ENCODE results near the gene KHDRBS2. TPM values are rescaled to one million over a fixed set of nuclear protein-coding genes. Genes with fewer than 3 reads are reported as not detected.

The KHDRBS2 gene
- total RNA-seq, 1 donor from 2014 or later, result 14.0 TPM

GRCh38 chr6:61940919-61941318 is 345.1 kb downstream of the KHDRBS2 start:
- Histone ChIP-seq H3K9ac (no peak overlapping the region), H3K36me3 (no peaks in the 10 kb centered on the region), H2AFZ (replicated peaks) (no peak overlapping the region), H3F3A (ENCODE audit: low read depth) (no peaks in the 10 kb centered on the region), H3K4me1 (no peaks in the 10 kb centered on the region), H3K4me2 (no peak overlapping the region), H3K9me3 (ENCODE audit: low read depth) (no peaks in the 10 kb centered on the region), H3K4me3 (no peak overlapping the region), H3K27me3 (no peaks in the 10 kb centered on the region), H3K79me2 (ENCODE audit: low read depth) (no peaks in the 10 kb centered on the region), H4K20me1 (ENCODE audit: low read depth) (no peaks in the 10 kb centered on the region), H3K27ac (no peak overlapping the region)
- Mint-ChIP-seq H3K4me3 (no peak overlapping the region), H3K27ac (no peak overlapping the region), H3K27me3 (ENCODE audit: insufficient read depth, low read depth) (no peaks in the 10 kb centered on the region), H3K9me3 (no peaks in the 10 kb centered on the region), H3K4me1 (peaks cover 1% of the 10 kb centered on the region), H3K36me3 (peaks cover 2% of the 10 kb centered on the region)
- DNase-seq (ENCODE audit: low spot score), result no peak
- no peak for TF ChIP-seq CTCF (IDR thresholded peaks at IDR 0.05)
- TF ChIP-seq EZH2 (IDR thresholded peaks at IDR 0.05), result no peak
- TF ChIP-seq EZH2phosphoT487 (IDR thresholded peaks at IDR 0.05), result no peak

DNA sequence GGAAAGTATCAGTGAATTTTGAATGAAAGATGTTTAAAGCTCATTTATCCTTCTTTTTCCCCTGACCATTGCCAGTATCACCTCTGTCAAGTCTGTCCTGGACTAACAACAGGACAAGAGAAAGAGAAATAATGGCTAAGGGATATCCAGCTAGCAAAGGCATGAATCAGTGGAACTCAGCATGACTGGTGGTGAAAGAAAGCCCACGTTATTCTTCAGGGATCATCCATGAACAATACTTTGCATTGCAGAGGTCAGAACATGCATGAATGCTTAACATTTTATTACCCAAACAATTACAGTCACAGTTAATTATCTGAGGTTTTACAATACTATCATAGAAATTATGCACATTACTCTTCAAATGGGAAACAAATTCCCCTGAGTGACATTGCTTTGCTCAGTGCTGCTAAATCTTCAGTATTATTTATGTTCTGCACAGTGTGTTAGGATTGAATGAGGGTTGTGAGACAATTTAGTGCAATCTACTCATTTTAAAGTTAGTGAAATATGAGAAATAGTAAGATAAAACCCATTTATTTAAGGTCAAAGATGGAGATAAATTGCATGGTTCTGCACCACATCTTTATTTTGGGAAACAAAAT is 350.7 kb downstream of the KHDRBS2 start:
- no peaks in the 10 kb centered on the region for H3K9me3 Mint-ChIP-seq
- no peaks in the 10 kb centered on the region for H3K79me2 ChIP-seq (ENCODE audit: low read depth)
- DNase-seq (ENCODE audit: low spot score), result peak; percentile 13
- H3K4me1 ChIP-seq, result peaks cover 7% of the 10 kb centered on the region
- no peak overlapping the region for H3K4me2 ChIP-seq
- H3K4me3 ChIP-seq, result no peak overlapping the region
- no peak overlapping the region for H3K4me3 Mint-ChIP-seq
- H3K4me1 Mint-ChIP-seq, result peaks cover 11% of the 10 kb centered on the region
- no peaks in the 10 kb centered on the region for H3K27me3 ChIP-seq
- no peaks in the 10 kb centered on the region for H3K9me3 ChIP-seq (ENCODE audit: low read depth)
- no peaks in the 10 kb centered on the region for H3F3A ChIP-seq (ENCODE audit: low read depth)
- H4K20me1 ChIP-seq (ENCODE audit: low read depth), result no peaks in the 10 kb centered on the region
- H3K27ac ChIP-seq, result peak overlapping the region; percentile 6
- no peaks in the 10 kb centered on the region for H3K27me3 Mint-ChIP-seq (ENCODE audit: insufficient read depth, low read depth)
- no peaks in the 10 kb centered on the region for H3K36me3 ChIP-seq
- H3K9ac ChIP-seq, result no peak overlapping the region
- H3K27ac Mint-ChIP-seq, result no peak overlapping the region
- H3K36me3 Mint-ChIP-seq, result no peaks in the 10 kb centered on the region
- no peak overlapping the region for H2AFZ ChIP-seq (replicated peaks)
- TF ChIP-seq CTCF (IDR thresholded peaks at IDR 0.05) (no peak), EZH2 (IDR thresholded peaks at IDR 0.05) (no peak), EZH2phosphoT487 (IDR thresholded peaks at IDR 0.05) (no peak)

DNA sequence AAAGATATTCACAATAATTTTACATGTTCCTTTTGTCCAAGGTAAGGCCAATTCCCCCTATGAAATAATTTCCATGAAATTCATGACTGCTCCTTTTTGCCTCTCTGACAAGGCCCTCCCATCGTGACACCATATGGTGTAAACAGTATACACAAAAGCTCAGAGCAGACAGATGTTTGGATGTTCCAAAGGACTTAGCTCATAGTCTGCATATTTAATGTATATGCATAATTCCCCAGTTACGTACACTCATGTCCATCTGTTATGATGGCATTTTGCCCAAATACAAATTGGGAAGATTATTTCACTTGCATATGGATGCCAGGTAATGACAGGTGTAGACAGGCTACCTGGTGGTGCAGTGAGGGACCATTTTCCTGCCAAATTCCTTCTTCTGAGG is 376.5 kb downstream of the KHDRBS2 start:
- H3K27ac ChIP-seq, result no peak overlapping the region
- H3K9me3 ChIP-seq (ENCODE audit: low read depth), result no peaks in the 10 kb centered on the region
- no peaks in the 10 kb centered on the region for H3K36me3 ChIP-seq
- Mint-ChIP-seq H3K9me3 (no peaks in the 10 kb centered on the region), H3K4me3 (no peak overlapping the region), H3K36me3 (no peaks in the 10 kb centered on the region), H3K4me1 (no peaks in the 10 kb centered on the region), H3K27me3 (ENCODE audit: insufficient read depth, low read depth) (no peaks in the 10 kb centered on the region), H3K27ac (no peak overlapping the region)
- DNase-seq (ENCODE audit: low spot score), result no peak
- no peak overlapping the region for H2AFZ ChIP-seq (replicated peaks)
- no peaks in the 10 kb centered on the region for H3K79me2 ChIP-seq (ENCODE audit: low read depth)
- no peaks in the 10 kb centered on the region for H4K20me1 ChIP-seq (ENCODE audit: low read depth)
- H3K4me2 ChIP-seq, result no peak overlapping the region
- TF ChIP-seq EZH2phosphoT487 (IDR thresholded peaks at IDR 0.05), result no peak
- TF ChIP-seq EZH2 (IDR thresholded peaks at IDR 0.05), result no peak
- TF ChIP-seq CTCF (IDR thresholded peaks at IDR 0.05), result no peak
- peaks cover 10% of the 10 kb centered on the region for H3K4me1 ChIP-seq
- no peaks in the 10 kb centered on the region for H3K27me3 ChIP-seq
- no peak overlapping the region for H3K9ac ChIP-seq
- H3F3A ChIP-seq (ENCODE audit: low read depth), result no peaks in the 10 kb centered on the region
- H3K4me3 ChIP-seq, result no peak overlapping the region

Data from neural progenitor cell (in vitro differentiated cells).